OCI-LY7 (cell line): ENCODE results near the gene BRI3. TPM values are rescaled to one million over a fixed set of nuclear protein-coding genes. Genes with fewer than 3 reads are reported as not detected.

Source experiments
- BruUV-seq: library from RNA; stranded (reverse); fragments of 400-500 nt; replicated peaks from 2 replicates; lab custom pipeline; 2021; lab: Mats Ljungman, UMichigan
- CTCF ChIA-PET: fragments of 300-600 bp; sonication (Branson Sonifier 250); formaldehyde crosslinking; loops from one replicate; lab custom pipeline; 2022; ENCODE audit warnings: antibody characterized with exemption; ENCODE audit not compliant: unreplicated experiment; lab: Charles Lee
- POLR2A ChIA-PET: fragments of 300-600 bp; sonication (Branson Sonifier 250); formaldehyde crosslinking; loops from one replicate; lab custom pipeline; 2022; ENCODE audit warnings: antibody characterized with exemption; lab: Charles Lee
- DNase-seq: peaks from one replicate; pipeline ENCODE4 v3.0.0-alpha.2; 2015; ENCODE audit warnings: low spot score
- H2AFZ ChIP-seq: fragments of 200-600 bp; sonication (generic), shearing (Covaris generic); 2 replicates; pipeline ENCODE4 v1.6.1; 2014; ENCODE audit warnings: mild to moderate bottlenecking, antibody characterized with exemption, low read length, moderate library complexity
- H3K27ac ChIP-seq: fragments of 200-600 bp; sonication (generic); 2 replicates; pipeline ENCODE4 v1.5.1; 2014; ENCODE audit warnings: mixed run types, low read depth, mild to moderate bottlenecking, moderate library complexity, low read length, inconsistent platforms; ENCODE audit not compliant: poor library complexity, severe bottlenecking
- H3K36me3 ChIP-seq: fragments of 200-600 bp; sonication (generic); 2 replicates; pipeline ENCODE4 v1.6.1; 2014; ENCODE audit warnings: mild to moderate bottlenecking, antibody characterized with exemption, low read length, moderate library complexity, mixed read lengths; ENCODE audit not compliant: insufficient read depth
- H3K4me1 ChIP-seq: fragments of 200-600 bp; sonication (generic); 2 replicates; pipeline ENCODE4 v1.5.1; 2014; ENCODE audit warnings: mild to moderate bottlenecking, low read length; ENCODE audit not compliant: insufficient read depth, poor library complexity, severe bottlenecking
- H3K4me2 ChIP-seq: fragments of 200-600 bp; sonication (generic); 2 replicates; pipeline ENCODE4 v1.6.1; 2014; ENCODE audit warnings: mild to moderate bottlenecking, low read length
- H3K4me3 ChIP-seq: fragments of 200-600 bp; sonication (generic); 2 replicates; pipeline ENCODE4 v1.5.1; 2014; ENCODE audit warnings: mild to moderate bottlenecking, low read depth, low read length; ENCODE audit not compliant: poor library complexity, severe bottlenecking
- H3K79me2 ChIP-seq: fragments of 200-600 bp; sonication (generic); 2 replicates; pipeline ENCODE4 v1.6.1; 2016; ENCODE audit warnings: low read depth, mild to moderate bottlenecking, low read length, moderate library complexity, mixed read lengths; ENCODE audit not compliant: insufficient read depth
- H3K9me2 ChIP-seq: fragments of 200-600 bp; sonication (generic); 2 replicates; pipeline ENCODE4 v1.6.1; 2016; ENCODE audit warnings: mild to moderate bottlenecking, low read length, mixed read lengths; ENCODE audit not compliant: insufficient read depth
- H3K9me3 ChIP-seq: fragments of 200-600 bp; sonication (generic); 2 replicates; pipeline ENCODE4 v1.6.1; 2014; ENCODE audit warnings: mild to moderate bottlenecking, mixed run types, low read length, mixed read lengths
- H4K20me1 ChIP-seq: fragments of 200-600 bp; sonication (generic); 2 replicates; pipeline ENCODE4 v1.6.1; 2014; ENCODE audit warnings: mild to moderate bottlenecking, antibody characterized with exemption, low read length, moderate library complexity, mixed read lengths; ENCODE audit not compliant: insufficient read depth
- EZH2phosphoT487 ChIP-seq: fragments of 200-600 bp; sonication (generic); IDR thresholded peaks from 2 replicates; pipeline ENCODE4 v1.6.1; 2018; ENCODE audit warnings: low read depth, borderline replicate concordance, mild to moderate bottlenecking, mixed run types, antibody characterized with exemption, low read length, moderate library complexity, mixed read lengths
- intact Hi-C: fragments of 100-400 bp; cut with micrococcal nuclease; formaldehyde crosslinking; loops from one replicate; pipeline ENCODE4 v1.10.0; 2022; ENCODE audit not compliant: unreplicated experiment
- total RNA-seq, 2 experiments: library from RNA; depleted of rRNA in 1 of 2; stranded (reverse); fragments of >200 nt in 1 of 2; shearing (Covaris generic) in 1 of 2; gene quantifications; 2 replicates each; pipeline ENCODE4 v1.2.3, GENCODE V29; 2014 to 2022
- TF ChIP-seq, protein P1 (sequence below): fragments of 200-600 bp; sonication (generic); conservative IDR thresholded peaks from 2 replicates; pipeline ENCODE4 v1.5.1; 2014; ENCODE audit warnings: mild to moderate bottlenecking, antibody characterized with exemption, low read length, moderate library complexity, mixed read lengths

BRI3 gene
- total RNA-seq, 2 experiments from 2014 or later: 18.0 to 49.8 TPM

DNA sequence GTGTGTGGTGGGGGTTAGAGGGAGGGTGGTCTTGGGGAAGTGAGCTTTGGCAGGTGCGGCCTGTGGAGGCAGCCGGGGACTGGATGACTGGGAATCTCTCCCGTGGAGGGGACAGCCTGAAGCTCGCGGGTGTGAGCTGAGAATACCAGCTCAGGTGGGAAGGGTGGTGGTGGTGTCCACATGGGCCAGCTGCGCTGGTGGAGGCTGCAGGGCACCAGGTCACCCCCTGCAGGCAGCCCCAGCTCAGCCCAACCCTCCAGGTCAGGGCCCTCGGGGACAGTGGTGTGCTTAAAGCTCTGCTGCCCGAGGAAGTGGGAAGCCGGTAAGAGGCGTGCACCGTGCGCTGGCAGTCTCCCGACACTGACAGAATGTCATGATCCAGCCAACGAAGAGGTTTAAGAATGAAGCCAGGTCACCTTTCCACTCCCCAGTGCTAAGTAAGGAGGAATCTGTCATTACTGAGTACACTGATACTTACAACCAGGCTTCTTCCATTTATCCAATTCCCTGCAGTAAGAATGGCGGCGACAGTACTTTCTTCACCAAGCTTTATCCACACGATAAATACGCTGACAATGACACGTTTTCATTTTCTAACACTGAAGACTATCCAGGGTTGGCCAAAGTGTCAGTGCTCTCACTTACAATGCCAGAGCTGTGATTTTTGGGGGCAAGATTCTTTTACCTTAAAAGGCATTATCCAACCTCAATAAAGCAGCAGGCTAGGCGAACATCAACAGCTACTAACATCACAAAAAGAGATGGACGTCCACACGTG lies 20.4 kb downstream of the BRI3 start:
- no peak for DNase-seq
- ChIA-PET POLR2A (interaction anchor here (0.5 to 0.6 kb wide), 4 partner anchors 219 to 1025 kb away, joined by 3 to 4 read pairs (median 4); no protein-coding TSS in a partner anchor), CTCF (no interaction called here)
- Histone ChIP-seq H3K4me2 (no peak overlapping the region), H3K27ac (no peak overlapping the region), H3K36me3 (no peaks in the 10 kb centered on the region), H3K9me3 (no peaks in the 10 kb centered on the region), H3K79me2 (no peaks in the 10 kb centered on the region), H4K20me1 (no peaks in the 10 kb centered on the region), H3K4me3 (no peak overlapping the region), H3K9me2 (no peaks in the 10 kb centered on the region), H2AFZ (no peak overlapping the region), H3K4me1 (no peaks in the 10 kb centered on the region)
- TF ChIP-seq, protein P1, sequence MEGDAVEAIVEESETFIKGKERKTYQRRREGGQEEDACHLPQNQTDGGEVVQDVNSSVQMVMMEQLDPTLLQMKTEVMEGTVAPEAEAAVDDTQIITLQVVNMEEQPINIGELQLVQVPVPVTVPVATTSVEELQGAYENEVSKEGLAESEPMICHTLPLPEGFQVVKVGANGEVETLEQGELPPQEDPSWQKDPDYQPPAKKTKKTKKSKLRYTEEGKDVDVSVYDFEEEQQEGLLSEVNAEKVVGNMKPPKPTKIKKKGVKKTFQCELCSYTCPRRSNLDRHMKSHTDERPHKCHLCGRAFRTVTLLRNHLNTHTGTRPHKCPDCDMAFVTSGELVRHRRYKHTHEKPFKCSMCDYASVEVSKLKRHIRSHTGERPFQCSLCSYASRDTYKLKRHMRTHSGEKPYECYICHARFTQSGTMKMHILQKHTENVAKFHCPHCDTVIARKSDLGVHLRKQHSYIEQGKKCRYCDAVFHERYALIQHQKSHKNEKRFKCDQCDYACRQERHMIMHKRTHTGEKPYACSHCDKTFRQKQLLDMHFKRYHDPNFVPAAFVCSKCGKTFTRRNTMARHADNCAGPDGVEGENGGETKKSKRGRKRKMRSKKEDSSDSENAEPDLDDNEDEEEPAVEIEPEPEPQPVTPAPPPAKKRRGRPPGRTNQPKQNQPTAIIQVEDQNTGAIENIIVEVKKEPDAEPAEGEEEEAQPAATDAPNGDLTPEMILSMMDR: no peak
- no peak for TF ChIP-seq EZH2phosphoT487
- BruUV-seq: no TSS peak
- intact Hi-C loops: no loop called here

DNA sequence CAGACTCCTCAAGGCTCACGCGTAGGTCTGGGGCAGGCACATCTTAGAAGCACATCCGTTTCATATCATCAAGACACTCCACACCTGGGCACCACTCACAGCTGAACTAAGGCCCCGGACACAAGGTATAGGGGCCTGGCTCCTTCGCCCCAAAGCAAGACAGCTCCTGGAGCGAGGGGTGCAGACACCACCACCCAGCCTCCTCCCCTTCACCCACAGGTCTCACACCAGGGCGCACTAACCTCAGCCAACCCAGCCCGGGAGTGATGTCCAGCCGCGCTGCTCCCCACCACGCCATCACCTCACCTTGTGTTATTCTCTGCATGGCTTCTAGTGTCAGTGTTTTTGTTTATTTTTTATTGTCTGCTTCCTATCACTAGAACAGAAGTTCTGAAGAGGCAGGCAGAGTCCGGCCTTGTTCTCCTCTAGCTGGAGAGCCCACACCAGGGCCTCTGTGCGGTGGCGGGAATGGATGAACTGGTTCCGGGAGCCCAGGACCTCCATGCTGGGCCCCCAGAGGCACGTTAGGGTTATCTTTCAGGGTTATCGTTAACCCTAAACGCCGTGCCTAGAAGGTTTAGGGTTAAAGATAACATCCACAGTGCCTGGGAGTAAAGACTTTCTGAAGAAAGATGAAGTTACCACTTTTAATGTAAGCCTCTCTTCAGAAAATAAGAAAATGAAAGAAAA lies 21.8 kb downstream of the BRI3 start:
- CTCF ChIA-PET: no interaction called here
- TF ChIP-seq EZH2phosphoT487: no peak
- TF ChIP-seq, protein P1: no peak
- BruUV-seq: no TSS peak
- Histone ChIP-seq H4K20me1 (no peaks in the 10 kb centered on the region), H3K4me2 (no peak overlapping the region), H3K9me2 (no peaks in the 10 kb centered on the region), H3K4me1 (no peaks in the 10 kb centered on the region), H3K9me3 (no peaks in the 10 kb centered on the region), H3K79me2 (no peaks in the 10 kb centered on the region), H3K4me3 (no peak overlapping the region), H2AFZ (no peak overlapping the region), H3K36me3 (no peaks in the 10 kb centered on the region), H3K27ac (no peak overlapping the region)
- no peak for DNase-seq
- intact Hi-C loops: no loop called here
- POLR2A ChIA-PET: no interaction called here
